GM18505 (cell line): Measurements from ENCODE around the gene AKAP6.

Experiments
- ATAC-seq: cut with Tn5 transposase; IDR thresholded peaks from one replicate; pipeline ENCODE4 v1.9.1; 2021; ENCODE audit not compliant: unreplicated experiment
- POLR2A ChIP-seq: IDR thresholded peaks from 4 replicates; pipeline ENCODE4 v1.6.1; 2011; ENCODE audit warnings: borderline replicate concordance; ENCODE audit not compliant: insufficient read depth, insufficient read length; ENCODE audit errors: extremely low read depth

AKAP6 gene

DNA sequence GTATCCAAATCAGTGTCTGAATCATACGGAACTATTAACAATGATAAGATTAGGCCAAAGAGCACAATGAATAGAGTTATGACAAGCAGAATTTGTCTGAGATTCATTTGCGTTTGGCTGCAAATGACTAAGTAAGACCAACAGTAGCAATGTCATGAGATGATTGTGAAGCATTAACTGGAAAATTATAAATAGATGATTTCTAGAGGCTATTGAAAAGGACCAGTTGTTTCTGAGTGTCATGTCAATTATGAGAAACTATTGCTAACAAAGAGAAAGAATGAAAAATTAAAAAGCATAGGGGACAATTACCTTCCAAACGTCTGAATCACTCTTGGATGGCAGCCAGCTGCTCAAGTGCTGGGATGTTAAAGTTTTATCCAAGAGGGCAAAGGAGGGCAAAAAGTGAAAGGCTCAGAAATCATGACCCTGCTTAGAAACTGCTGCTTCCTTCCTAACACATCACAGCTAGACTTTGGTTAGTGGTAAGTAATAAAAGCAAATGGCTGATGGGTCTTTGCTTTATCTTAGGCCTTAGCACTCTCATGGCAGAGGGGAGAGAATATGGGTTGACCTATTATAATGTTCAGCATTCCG is 89.0 kb downstream of the AKAP6 start:
- no peak for TF ChIP-seq POLR2A
- ATAC-seq: no peak

DNA sequence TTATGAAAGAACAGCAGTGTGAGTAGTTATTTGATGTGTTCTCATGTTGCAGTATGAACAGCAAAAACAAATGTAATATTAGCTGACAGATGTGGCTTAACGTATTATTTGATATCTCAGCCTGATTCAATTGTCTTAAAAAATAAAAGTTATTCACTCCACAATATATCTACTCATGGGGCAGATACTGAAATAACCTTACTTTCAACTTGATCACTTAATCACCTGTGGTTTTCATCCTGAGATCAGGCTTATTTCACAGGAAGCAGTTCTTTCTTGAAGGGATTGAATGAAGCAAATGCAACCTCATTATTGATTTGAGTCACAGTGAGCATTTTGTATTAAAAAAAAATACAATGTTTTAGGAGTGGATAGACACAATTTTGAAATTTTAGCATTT is 90.3 kb downstream of the AKAP6 start:
- no peak for TF ChIP-seq POLR2A
- ATAC-seq: no peak

DNA sequence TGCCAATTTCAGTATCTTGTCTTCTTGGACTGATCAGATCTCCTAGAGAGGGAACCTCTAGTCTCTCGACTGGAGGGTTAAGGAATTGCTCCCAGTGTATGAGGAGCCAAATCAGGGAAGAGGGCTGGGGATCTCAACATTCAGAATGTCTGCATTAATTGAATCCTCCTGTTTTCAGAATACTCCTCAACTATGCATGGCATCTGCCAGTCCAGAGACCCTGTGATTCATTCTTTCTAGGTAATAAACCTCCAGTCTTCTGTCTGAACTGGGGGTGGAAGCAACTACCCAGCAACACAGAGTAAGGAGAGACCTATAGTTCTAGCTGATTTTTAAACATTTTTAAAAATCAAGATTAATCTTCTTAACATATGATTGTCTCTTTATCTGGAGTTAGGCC is 92.7 kb downstream of the AKAP6 start:
- TF ChIP-seq POLR2A: no peak
- no peak for ATAC-seq

DNA sequence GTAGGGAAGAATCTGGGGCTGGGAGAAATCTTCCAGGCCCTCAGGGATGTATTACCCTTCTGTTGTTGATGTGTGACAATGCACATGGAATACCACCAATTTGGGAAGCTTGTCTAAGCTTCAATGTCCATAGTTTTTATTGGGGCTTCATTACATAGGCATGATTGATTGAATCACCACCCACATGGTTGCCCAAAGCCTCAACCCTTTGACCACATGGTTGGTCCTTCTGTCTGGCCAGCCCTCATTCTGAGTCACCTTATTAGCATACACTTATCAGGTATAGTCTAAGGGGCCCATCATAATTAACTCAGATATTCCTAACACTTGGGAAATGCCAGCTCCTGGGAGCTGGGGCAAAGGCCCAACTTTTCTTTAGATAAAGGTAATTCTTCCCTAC is 93.3 kb downstream of the AKAP6 start:
- ATAC-seq: no peak

DNA sequence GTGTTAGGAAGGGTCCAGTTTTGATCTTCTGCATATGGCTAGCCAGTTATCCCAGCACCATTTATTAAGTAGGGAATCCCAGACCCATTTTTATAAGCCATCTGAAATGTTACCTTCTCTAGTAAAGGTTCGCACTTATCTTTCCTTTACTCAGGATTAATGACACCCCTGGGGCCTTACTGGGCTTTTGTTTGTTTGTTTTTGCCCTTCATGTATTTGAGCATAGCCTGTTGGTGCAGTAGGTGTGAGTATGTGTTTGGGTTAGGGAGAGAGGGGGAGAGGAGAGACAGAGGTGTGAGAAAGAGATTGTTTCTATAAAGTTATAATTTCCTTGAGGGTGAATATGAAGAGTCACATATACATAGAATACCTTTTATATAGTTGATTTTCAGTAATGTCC is 96.9 kb downstream of the AKAP6 start:
- TF ChIP-seq POLR2A: no peak
- no peak for ATAC-seq

More for the DNA sequence above, 93.3 kb downstream of the AKAP6 start:
- TF ChIP-seq POLR2A: no peak

DNA sequence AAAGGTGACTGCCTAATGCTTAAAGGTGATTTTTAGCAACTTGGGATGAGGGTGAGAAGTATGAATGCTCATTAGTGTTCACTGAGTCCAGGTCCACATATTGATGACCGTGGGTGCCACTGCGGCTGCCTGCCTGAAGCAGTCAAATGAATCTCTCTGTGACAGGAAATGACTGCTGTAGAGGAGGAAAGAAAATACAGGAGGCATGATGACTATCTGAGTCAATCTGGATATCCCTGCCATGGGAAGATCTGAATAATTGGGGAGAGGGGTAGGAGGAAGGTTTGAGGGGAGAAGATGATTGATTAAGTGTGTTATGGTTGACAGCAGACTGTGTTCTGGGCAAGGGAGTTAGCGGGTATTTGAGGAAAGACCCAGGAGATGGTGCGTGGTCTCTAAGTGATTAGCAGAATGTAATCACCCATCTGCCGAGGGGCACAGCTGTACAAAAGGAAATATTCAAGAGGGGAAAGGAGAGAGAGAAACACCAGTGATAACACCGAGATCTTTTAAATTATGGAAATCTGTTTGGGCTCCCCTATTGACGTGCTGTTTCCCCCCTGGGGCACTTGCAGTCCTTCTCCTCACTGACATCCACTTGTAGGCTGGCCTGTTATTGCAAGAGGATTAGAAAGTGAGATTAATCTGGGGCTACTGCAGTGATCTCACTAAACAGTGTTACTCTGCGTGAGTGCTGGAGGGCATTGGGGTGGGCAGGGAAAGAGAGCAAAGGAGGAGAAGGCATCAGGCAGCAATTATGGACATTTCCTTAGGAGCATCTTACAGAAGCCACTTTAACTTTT is 97.7 kb downstream of the AKAP6 start:
- TF ChIP-seq POLR2A: no peak
- ATAC-seq: no peak

DNA sequence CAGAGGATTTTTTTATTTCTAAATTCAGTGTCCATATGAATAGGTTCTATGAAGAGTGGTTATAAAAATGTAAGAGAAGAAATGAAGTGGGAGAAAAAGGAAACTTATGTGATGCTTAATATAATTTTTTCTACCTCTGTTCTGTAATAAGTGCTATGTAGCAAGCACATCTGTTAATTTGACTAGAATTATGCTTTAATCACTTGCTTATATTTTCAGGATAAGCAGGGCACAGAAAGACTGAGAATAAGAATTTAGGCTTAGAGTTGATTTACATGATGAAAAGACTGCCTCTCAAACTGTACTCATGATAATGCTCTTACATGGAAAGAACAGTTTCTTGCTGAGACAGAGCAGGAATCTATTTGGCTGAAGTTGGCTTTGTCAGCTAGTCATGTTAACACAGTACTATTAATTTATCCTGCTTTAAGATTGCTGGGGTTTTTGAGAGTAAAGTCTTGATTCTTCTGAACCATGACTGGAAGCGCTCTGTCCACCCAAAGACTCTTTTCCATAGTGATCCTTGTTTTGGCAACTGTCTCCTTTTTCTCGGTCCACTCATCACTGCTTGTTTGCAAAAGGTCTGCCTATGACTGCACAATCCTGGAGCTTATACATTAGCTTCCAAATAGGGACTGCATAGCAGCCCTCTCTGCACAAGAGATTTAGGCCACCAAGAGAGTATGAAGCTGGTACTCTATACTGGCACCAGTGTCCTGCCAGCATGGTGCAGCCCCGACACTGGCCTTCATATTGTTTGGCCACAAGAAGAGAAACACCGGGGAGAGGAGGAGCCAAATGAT is 98.8 kb downstream of the AKAP6 start:
- ATAC-seq: no peak
- no peak for TF ChIP-seq POLR2A

DNA sequence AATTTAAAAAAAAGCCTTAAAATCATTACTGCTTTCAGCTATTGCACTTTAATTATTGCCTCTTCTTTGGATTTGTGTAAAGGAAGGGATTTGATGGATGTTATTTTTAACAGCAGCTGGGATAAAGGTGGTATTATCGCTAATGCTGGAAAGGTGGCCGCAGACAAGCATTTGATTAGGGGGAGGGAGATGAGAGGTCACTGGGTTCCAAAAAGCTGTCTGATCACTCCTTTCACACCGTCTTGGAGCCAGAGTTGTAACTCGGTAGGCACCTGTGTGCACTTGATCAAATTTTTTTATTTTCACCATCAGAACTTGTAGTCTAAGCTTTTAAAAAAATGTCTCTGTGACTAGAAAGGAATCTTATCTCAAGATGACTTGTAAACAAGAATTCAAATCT is 99.8 kb downstream of the AKAP6 start:
- TF ChIP-seq POLR2A: no peak
- ATAC-seq: no peak

DNA sequence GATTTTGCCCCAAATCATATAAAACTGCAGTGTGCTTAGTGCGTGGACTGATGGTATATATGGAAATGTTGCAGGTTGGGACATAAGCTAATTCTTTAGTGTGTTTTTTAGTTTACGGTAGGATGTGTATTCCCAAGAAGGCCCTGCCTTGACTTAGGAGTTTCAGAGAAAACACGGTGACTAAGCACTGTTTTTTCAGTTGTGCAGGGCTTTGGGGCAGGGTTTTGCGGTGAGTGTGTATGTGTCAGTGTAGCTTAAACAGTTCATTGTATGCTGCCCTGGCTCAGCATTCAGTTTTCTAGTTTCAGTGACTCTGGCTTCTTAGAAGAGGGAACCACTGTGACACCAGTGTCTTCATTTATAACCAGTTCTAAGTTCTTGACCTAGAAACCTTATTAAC is 101.2 kb downstream of the AKAP6 start:
- ATAC-seq: no peak
- TF ChIP-seq POLR2A: no peak

DNA sequence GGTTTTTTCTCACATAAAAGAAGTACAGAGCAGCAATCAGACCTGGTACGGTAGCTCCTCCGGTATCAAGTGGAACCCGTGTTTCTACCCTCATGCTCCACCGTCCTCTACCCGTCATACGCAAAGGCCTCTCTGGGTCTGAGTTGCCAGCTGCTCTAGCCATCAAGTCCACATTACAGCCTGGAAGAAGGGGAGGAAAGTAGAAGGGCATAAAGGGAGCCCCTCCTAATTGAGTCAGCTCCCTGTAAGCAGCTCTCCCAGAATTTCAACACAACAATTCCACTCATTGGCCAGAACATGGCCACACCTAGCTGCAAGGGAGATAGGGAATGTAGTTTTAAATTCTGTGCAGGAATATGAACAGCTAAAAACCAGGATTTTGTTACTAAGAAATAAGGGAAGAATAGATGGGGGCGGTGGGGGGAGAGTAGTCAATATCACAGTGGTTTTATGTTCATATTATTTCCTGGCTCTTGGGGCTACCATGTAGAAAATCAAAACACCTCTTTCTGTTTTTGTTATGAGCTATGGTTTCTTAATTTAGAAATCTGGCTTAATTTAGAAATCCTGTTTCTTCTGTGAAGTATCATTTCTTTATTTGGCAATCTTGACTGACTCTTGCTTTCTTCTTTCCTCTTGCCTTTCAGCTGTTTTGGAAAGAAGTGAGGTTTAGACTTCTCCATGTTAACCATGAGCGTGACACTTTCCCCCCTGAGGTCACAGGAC is 103.9 kb downstream of the AKAP6 start:
- no peak for TF ChIP-seq POLR2A
- ATAC-seq: no peak

DNA sequence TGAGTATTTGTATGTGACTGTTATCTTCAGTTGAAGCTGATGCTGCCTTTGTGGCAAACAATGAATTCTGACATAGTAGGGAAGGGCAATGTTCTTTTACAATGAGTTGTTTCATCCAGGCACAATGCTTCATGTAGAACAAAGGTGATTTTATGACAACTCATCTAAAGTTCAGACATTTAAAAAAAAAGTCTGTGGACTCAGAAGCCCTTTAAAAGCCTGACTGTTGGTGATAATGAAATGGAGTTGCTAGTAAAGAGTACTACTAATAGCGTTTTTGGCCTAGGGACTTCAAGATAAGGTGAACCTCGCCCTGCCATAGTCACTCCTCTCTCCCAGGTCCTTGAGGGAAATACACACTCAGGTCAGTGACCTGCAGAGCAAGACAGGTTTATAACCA is 105.1 kb downstream of the AKAP6 start:
- ATAC-seq: no peak
- TF ChIP-seq POLR2A: no peak

DNA sequence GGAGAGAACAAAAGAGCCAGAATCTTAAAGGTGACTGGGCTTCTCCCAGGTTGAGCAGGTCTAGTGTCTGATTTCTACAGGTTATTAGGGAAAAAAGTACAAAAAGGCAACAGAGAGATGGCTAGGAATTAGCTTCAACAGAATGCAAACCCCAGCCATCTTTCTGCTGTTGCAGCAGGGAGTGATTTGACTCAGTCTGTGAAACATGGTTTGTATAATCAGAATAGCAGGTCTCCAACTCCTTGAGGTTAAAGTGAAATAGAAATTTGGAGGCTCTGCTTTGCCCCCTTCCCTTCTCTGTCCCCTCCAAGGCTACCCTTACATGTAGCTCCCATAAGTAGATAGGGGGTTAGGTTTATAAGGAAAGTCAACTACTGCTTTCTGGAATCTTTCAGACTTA is 105.8 kb downstream of the AKAP6 start:
- ATAC-seq: peak; percentile 49
- TF ChIP-seq POLR2A: peak; percentile 1

DNA sequence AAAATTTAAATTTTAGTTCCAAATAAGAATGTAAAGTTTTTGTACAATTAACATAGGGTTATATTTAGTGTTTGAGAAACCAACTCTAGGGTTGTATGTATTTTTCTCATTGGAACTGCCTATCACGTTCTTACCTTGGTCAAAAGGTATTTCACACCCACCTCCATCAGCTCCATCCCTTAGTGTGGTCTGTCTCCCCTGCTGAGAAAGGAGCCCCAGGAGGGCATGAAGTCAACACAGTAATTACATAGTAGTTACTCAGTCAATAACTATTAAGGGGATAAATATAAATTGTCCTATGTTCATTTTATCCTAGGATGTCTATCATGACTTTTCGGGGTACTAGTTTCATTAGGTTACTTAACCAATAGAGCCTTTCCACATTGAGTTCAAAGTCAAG is 106.3 kb downstream of the AKAP6 start:
- ATAC-seq: no peak

More for the DNA sequence above, 106.3 kb downstream of the AKAP6 start:
- no peak for TF ChIP-seq POLR2A
